ENCODE measurements around the gene UVRAG. TPM values are rescaled to one million over a fixed set of nuclear protein-coding genes. Genes with fewer than 3 reads are reported as not detected.

UVRAG gene
- total and polyA plus RNA-seq, 12 donors: 5.0 to 18.3 (median 13.4) TPM

DNA sequence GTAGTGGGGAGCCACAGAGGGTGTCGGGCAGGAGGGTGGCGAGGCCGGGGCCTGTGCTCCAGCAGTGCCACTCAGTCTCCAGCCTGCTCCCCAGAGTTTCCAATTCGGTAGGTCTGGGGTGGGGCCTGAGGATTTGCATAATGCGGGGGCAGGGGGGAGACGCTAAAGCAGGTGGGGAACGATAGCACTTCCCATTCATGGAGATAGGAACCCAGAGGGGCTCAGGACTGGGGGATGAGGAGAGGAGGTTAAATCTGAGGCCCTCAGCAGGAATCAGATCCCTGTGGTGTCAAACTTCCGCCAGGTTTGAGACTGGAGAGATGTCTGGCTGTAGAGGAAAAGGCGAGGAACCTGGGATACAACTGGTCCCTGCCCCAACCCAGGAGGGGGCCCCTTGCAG lies 361.5 kb downstream of the UVRAG start:
- TF ChIP-seq CTCF (IDR thresholded peaks at IDR 0.05): no peak
- H3K27me3 ChIP-seq: no peaks in the 10 kb centered on the region
- H3K27ac ChIP-seq: no peak overlapping the region
- DNase-seq: no peak
- no peaks in the 10 kb centered on the region for H3K4me1 ChIP-seq
- 89 to 94% methylated on average over 9 of the region's 9 CpGs for WGBS, 2 donors
- no peaks in the 10 kb centered on the region for H3K36me3 ChIP-seq
- no peak for ATAC-seq
- no peaks in the 10 kb centered on the region for H3K9me3 ChIP-seq
- no peak overlapping the region for H3K4me3 ChIP-seq
- intact Hi-C loops (cut with DNase I): no loop called here

- 95 to 97% methylated on average over 6 of the region's 6 CpGs for WGBS, 2 donors
- intact Hi-C loops (cut with DNase I): no loop called here
- Histone ChIP-seq H3K9me3 (no peaks in the 10 kb centered on the region), H3K4me1 (no peaks in the 10 kb centered on the region), H3K4me3 (no peak overlapping the region), H3K36me3 (no peaks in the 10 kb centered on the region), H3K27ac (no peak overlapping the region), H3K27me3 (no peaks in the 10 kb centered on the region)
- DNase-seq (no peak), ATAC-seq (no peak)
- TF ChIP-seq CTCF (IDR thresholded peaks at IDR 0.05): no peak
Measured at GRCh38 chr11:76177250-76177686, 362.3 kb downstream of the UVRAG start.

GRCh38 chr11:76179147-76179546 lies 364.1 kb downstream of the UVRAG start:
- Histone ChIP-seq H3K27me3 (no peaks in the 10 kb centered on the region), H3K27ac (no peak overlapping the region), H3K36me3 (no peaks in the 10 kb centered on the region), H3K9me3 (no peaks in the 10 kb centered on the region), H3K4me3 (no peak overlapping the region), H3K4me1 (peaks cover 0 to 6% (median 0%) of the 10 kb centered on the region in 9 donors)
- DNase-seq (no peak), ATAC-seq (no peak)
- TF ChIP-seq CTCF (IDR thresholded peaks at IDR 0.05): no peak
- WGBS, 2 donors: 89 to 90% methylated on average over 13 of the region's 13 CpGs
- intact Hi-C loops (cut with DNase I): no loop called here

DNA sequence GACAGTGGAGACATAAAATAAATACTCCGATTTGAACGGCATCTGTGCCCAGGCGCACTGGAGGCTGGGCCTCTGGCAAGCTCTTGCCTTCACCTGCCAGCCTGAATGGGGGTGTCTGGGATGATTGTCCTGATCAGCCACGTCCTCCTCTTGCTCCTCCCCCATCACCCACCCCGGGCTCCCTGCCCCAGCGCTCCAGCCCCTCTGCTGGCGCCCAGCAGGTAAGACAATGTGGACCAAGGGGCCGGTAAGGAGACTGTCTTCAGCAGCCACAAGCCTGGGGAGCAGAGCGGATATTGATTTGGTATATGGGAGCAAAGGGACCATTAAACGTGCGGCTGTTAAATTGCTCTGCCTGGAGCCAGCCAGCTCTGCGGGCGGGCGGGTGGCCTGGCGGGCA lies 366.4 kb downstream of the UVRAG start:
- no peak for DNase-seq
- H3K9me3 ChIP-seq: no peaks in the 10 kb centered on the region
- peaks cover 0 to 28% (median 17%) of the 10 kb centered on the region in 9 donors for H3K4me1 ChIP-seq
- TF ChIP-seq CTCF (IDR thresholded peaks at IDR 0.05): no peak
- H3K27me3 ChIP-seq: no peaks in the 10 kb centered on the region
- no peaks in the 10 kb centered on the region for H3K36me3 ChIP-seq
- 96 to 97% methylated on average over 15 of the region's 15 CpGs for WGBS, 2 donors
- H3K27ac ChIP-seq: no peak overlapping the region
- intact Hi-C loops (cut with DNase I): no loop called here
- H3K4me3 ChIP-seq: no peak overlapping the region
- no peak for ATAC-seq
